GM12878 (cell line): ENCODE results near the gene BNIP3. TPM values are rescaled to one million over a fixed set of nuclear protein-coding genes. Genes with fewer than 3 reads are reported as not detected.
"Not testable (repeated sequence)": the region's sequence is repeated elsewhere in the genome, so short reads cannot be mapped to it uniquely, and the experiment has no call there.

Experiments
- ATAC-seq: fragments of 200-7000 bp; cut with Tn5 transposase; 3 replicates; pipeline ENCODE4 v1.9.1; 2020; ENCODE audit warnings: mild to moderate bottlenecking, moderate library complexity
- BruUV-seq: library from RNA; stranded (reverse); fragments of 400-500 nt; replicated peaks from 2 replicates; lab custom pipeline; 2021; lab: Mats Ljungman, UMichigan
- CTCF ChIA-PET: fragments of 300-600 bp; sonication (Branson Sonifier 250); formaldehyde crosslinking; extraction: SDS; loops from one replicate; lab custom pipeline; 2021; ENCODE audit warnings: inconsistent platforms; lab: Yijun Ruan, JAX
- POLR2A ChIA-PET: fragments of 350-600 bp; formaldehyde crosslinking; extraction: SDS; loops from one replicate; lab custom pipeline; 2021; ENCODE audit warnings: inconsistent platforms; lab: Charles Lee
- RAD21 ChIA-PET: fragments of 300-600 bp; sonication (Branson Sonifier 250); formaldehyde crosslinking; loops from one replicate; lab custom pipeline; 2023; ENCODE audit warnings: antibody characterized with exemption; ENCODE audit not compliant: unreplicated experiment; lab: Charles Lee
- SMC1A ChIA-PET: fragments of 300-600 bp; sonication (Branson Sonifier 250); formaldehyde crosslinking; loops from one replicate; lab custom pipeline; 2023; ENCODE audit not compliant: unreplicated experiment, uncharacterized antibody; lab: Charles Lee
- DNase-seq: peaks from one replicate; pipeline ENCODE4 v3.0.0-alpha.2; 2011; ENCODE audit warnings: low read depth, low spot score
- FAIRE-seq: peaks from 3 replicates; lab custom pipeline; 2011; peaks lifted over from hg19 to GRCh38; lab: Jason Lieb, UNC
- H2AFZ ChIP-seq: 2 replicates; pipeline ENCODE4 v1.6.0; 2011; ENCODE audit warnings: low read depth, low read length, control low read depth; ENCODE audit not compliant: control insufficient read depth
- H3K27ac ChIP-seq: 2 replicates; pipeline ENCODE4 v1.5.1; 2011; ENCODE audit warnings: control low read depth; ENCODE audit not compliant: control insufficient read depth, insufficient read depth
- H3K27me3 ChIP-seq, 2 experiments: replicated peaks in 1 of 2; 2 replicates each; pipeline versions ENCODE4 v1.6.0 to v1.6.1; 2011; ENCODE audit warnings: low read length in 1 of 2; ENCODE audit not compliant: control insufficient read depth in 2 of 2, insufficient read depth in 2 of 2
- H3K36me3 ChIP-seq, 2 experiments: 2 replicates each; pipeline ENCODE4 v1.5.1; 2011; ENCODE audit warnings: low read length in 1 of 2; ENCODE audit not compliant: control insufficient read depth in 2 of 2, insufficient read depth in 2 of 2
- H3K4me1 ChIP-seq: 2 replicates; pipeline ENCODE4 v1.6.1; 2011; ENCODE audit warnings: mild to moderate bottlenecking, low read length, moderate library complexity, mixed read lengths; ENCODE audit not compliant: control insufficient read depth, insufficient read depth
- H3K4me2 ChIP-seq: 2 replicates; pipeline ENCODE4 v1.6.0; 2011; ENCODE audit warnings: control low read depth; ENCODE audit not compliant: control insufficient read depth, insufficient read depth
- H3K4me3 ChIP-seq: fragments of 200-600 bp; sonication (generic); 2 replicates; pipeline ENCODE4 v1.5.1; 2016
- H3K79me2 ChIP-seq: 2 replicates; pipeline ENCODE4 v1.6.0; 2011; ENCODE audit warnings: low read length; ENCODE audit not compliant: control insufficient read depth, insufficient read depth
- H3K9ac ChIP-seq: 2 replicates; pipeline ENCODE4 v1.8.0; 2011; ENCODE audit warnings: low read length, control low read depth, mixed read lengths; ENCODE audit not compliant: control insufficient read depth, insufficient read depth
- H3K9me3 ChIP-seq: replicated peaks from 3 replicates; pipeline ENCODE4 v1.5.1; 2011; ENCODE audit warnings: mild to moderate bottlenecking, low read length; ENCODE audit not compliant: control insufficient read depth, insufficient read depth
- H4K20me1 ChIP-seq: 2 replicates; pipeline ENCODE4 v1.6.0; 2011; ENCODE audit not compliant: control insufficient read depth, insufficient read depth
- ASH2L ChIP-seq: fragments of 300-600, 200-600 bp; sonication (generic); IDR thresholded peaks from 2 replicates; pipeline ENCODE4 v1.6.1; 2017; ENCODE audit warnings: low read depth, mild to moderate bottlenecking, borderline replicate concordance
- FOS ChIP-seq: IDR thresholded peaks from 3 replicates; pipeline ENCODE4 v1.6.1; 2011; ENCODE audit warnings: borderline replicate concordance; ENCODE audit not compliant: insufficient read length; ENCODE audit errors: extremely low read depth
- YY1 ChIP-seq: IDR thresholded peaks from 2 replicates; pipeline ENCODE4 v1.6.1; 2011; ENCODE audit warnings: low read depth, mild to moderate bottlenecking, low read length
- ZSCAN29 ChIP-seq: fragments of 450-650 bp; IDR thresholded peaks from 2 replicates; pipeline ENCODE4 v1.6.1; 2017; ENCODE audit warnings: mild to moderate bottlenecking, moderate library complexity
- ZZZ3 ChIP-seq: IDR thresholded peaks from 2 replicates; pipeline ENCODE4 v1.6.1; 2011; ENCODE audit warnings: low read depth; ENCODE audit not compliant: control insufficient read depth, insufficient read length
- WGBS: methylation state at CpG from one replicate; pipeline ENCODE4 v1.1.6; 2016; ENCODE audit warnings: low lambda C conversion rate; ENCODE audit not compliant: insufficient replicate concordance, insufficient coverage; ENCODE audit errors: missing lambda C conversion rate; 5-methylcytosine and 5-hydroxymethylcytosine counted together
- in situ Hi-C: fragments of 300-500 bp; cut with MboI; formaldehyde crosslinking; loops from 9 replicates; pipeline ENCODE4 v1.14.3; 2018; ENCODE audit warnings: mixed read lengths
- intact Hi-C: fragments of 100-400 bp; cut with micrococcal nuclease; formaldehyde crosslinking; loops from one replicate; pipeline ENCODE4 v1.14.2; 2022; ENCODE audit not compliant: unreplicated experiment
- polyA plus RNA-seq, 11 experiments: library from polyadenylated mRNA; depleted of rRNA in 4 of 11; unstranded in 6 of 11; stranded (reverse) in 5 of 11; fragments of >200 nt; fragmentation: Nextera tagmentation in 4 of 11; fragmentation: Illumina TruSeq in 1 of 11; extraction: Ambion mirVana in 4 of 11; extraction: Trizol in 1 of 11; gene quantifications; 1 replicate in 1 of 11; 2 replicates in 10 of 11; pipeline versions ENCODE4 v1.2.1 to v1.2.3, GENCODE V29; 2011 to 2016; ENCODE audit warnings: inconsistent platforms in 2 of 11, missing spikeins in 2 of 11, low read depth in 1 of 11
- total RNA-seq, 4 experiments: library from RNA; depleted of rRNA in 3 of 4; stranded (reverse); fragments of >200 nt in 3 of 4; fragmentation: Illumina TruSeq in 1 of 4; extraction: Trizol in 1 of 4; gene quantifications; 2 replicates each; pipeline versions ENCODE4 v1.2.1 to v1.2.3, GENCODE V29; 2013 to 2021
- TF ChIP-seq, protein P1 (sequence below): fragments of 450-650 bp; IDR thresholded peaks from 2 replicates; pipeline ENCODE4 v1.6.1; 2017; ENCODE audit warnings: mild to moderate bottlenecking, moderate library complexity

Gene BNIP3
- total and polyA plus RNA-seq, 10 of the 15 experiments (the other 5 are each of a cell fraction or from before 2014, with no cell fraction given), result 7.7 to 122 (median 29.9) TPM

DNA sequence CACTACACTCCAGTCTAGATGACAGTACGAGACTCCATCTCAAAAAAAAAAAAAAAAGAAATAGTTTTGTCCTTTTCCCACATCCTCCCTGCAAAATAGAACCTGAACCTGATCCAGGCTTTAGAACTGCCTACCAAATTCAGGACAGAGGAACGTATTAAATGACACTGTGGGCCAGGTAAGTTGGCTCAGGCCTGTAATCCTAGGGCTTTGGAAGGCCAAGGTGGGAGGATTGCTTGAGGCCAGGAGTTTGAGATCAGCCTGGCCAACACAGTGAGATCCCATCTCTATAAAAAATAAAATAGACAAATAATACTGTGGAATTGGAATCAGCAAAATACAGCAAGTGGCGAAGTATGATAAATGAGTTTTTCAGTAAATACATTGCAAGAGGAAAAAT, 10.0 kb upstream of the BNIP3 start (continued):
- TF ChIP-seq, protein P1, sequence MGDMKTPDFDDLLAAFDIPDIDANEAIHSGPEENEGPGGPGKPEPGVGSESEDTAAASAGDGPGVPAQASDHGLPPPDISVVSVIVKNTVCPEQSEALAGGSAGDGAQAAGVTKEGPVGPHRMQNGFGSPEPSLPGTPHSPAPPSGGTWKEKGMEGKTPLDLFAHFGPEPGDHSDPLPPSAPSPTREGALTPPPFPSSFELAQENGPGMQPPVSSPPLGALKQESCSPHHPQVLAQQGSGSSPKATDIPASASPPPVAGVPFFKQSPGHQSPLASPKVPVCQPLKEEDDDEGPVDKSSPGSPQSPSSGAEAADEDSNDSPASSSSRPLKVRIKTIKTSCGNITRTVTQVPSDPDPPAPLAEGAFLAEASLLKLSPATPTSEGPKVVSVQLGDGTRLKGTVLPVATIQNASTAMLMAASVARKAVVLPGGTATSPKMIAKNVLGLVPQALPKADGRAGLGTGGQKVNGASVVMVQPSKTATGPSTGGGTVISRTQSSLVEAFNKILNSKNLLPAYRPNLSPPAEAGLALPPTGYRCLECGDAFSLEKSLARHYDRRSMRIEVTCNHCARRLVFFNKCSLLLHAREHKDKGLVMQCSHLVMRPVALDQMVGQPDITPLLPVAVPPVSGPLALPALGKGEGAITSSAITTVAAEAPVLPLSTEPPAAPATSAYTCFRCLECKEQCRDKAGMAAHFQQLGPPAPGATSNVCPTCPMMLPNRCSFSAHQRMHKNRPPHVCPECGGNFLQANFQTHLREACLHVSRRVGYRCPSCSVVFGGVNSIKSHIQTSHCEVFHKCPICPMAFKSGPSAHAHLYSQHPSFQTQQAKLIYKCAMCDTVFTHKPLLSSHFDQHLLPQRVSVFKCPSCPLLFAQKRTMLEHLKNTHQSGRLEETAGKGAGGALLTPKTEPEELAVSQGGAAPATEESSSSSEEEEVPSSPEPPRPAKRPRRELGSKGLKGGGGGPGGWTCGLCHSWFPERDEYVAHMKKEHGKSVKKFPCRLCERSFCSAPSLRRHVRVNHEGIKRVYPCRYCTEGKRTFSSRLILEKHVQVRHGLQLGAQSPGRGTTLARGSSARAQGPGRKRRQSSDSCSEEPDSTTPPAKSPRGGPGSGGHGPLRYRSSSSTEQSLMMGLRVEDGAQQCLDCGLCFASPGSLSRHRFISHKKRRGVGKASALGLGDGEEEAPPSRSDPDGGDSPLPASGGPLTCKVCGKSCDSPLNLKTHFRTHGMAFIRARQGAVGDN, result no peak
- TF ChIP-seq ASH2L, result no peak
- no peak for TF ChIP-seq ZZZ3
- no peak for TF ChIP-seq FOS
- TF ChIP-seq ZSCAN29, result no peak
- TF ChIP-seq YY1, result no peak

DNA sequence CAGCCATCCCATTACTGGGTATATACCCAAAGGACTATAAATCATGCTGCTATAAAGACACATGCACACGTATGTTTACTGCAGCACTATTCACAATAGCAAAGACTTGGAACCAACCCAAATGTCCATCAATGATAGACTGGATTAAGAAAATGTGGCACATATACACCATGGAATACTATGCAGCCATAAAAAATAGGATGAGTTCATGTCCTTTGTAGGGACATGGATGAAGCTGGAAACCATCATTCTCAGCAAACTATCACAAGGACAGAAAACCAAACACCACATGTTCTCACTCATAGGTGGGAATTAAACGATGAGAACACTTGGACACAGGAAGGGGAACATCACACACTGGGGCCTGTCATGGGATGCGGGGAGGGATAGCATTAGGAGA, 6.1 kb upstream of the BNIP3 start:
- POLR2A ChIA-PET, H3K9me3 ChIP-seq, ATAC-seq, DNase-seq, H3K36me3 ChIP-seq, H3K27ac ChIP-seq, H3K79me2 ChIP-seq, intact Hi-C loops, H3K4me1 ChIP-seq, FAIRE-seq, SMC1A ChIA-PET, H3K9ac ChIP-seq, H2AFZ ChIP-seq, H3K4me3 ChIP-seq, H3K4me2 ChIP-seq, RAD21 ChIA-PET, H3K27me3 ChIP-seq, H4K20me1 ChIP-seq, BruUV-seq, in situ Hi-C loops, CTCF ChIA-PET: not testable (repeated sequence)
- WGBS, result 62% methylated on average over 2 of the region's 3 CpGs

DNA sequence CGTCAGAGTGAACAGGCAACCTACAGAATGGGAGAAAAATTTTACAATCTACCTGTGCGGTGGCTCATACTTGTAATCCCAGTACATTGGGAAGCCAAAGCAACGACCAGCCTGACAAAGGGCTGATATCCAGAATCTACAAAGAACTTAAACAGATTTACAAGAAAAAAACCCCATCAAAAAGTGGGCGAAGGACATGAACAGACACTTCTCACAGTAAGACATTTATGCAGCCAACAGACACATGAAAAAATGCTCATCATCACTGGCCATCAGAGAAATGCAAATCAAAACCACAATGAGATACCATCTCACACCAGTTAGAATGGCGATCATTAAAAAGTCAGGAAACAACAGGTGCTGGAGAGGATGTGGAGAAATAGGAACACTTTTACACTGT, 5.6 kb upstream of the BNIP3 start:
- POLR2A ChIA-PET, H3K4me1 ChIP-seq, H3K27me3 ChIP-seq, BruUV-seq, H3K4me2 ChIP-seq, H3K9me3 ChIP-seq, H3K27ac ChIP-seq, H4K20me1 ChIP-seq, H3K9ac ChIP-seq, H3K36me3 ChIP-seq, FAIRE-seq, intact Hi-C loops, ATAC-seq, in situ Hi-C loops, RAD21 ChIA-PET, SMC1A ChIA-PET, DNase-seq, H3K4me3 ChIP-seq, H3K79me2 ChIP-seq, CTCF ChIA-PET, H2AFZ ChIP-seq: not testable (repeated sequence)
- WGBS, result 75% methylated on average over 4 of the region's 5 CpGs
